Measurements from ENCODE around the gene TOMT. TPM values are rescaled to one million over a fixed set of nuclear protein-coding genes. Genes with fewer than 3 reads are reported as not detected.
"Not testable (repeated sequence)": the region's sequence is repeated elsewhere in the genome, so short reads cannot be mapped to it uniquely, and the experiment has no call there.

The TOMT gene
- total and polyA plus RNA-seq, 2 of the 4 experiments (the other 2 are of a cell fraction): not detected

DNA sequence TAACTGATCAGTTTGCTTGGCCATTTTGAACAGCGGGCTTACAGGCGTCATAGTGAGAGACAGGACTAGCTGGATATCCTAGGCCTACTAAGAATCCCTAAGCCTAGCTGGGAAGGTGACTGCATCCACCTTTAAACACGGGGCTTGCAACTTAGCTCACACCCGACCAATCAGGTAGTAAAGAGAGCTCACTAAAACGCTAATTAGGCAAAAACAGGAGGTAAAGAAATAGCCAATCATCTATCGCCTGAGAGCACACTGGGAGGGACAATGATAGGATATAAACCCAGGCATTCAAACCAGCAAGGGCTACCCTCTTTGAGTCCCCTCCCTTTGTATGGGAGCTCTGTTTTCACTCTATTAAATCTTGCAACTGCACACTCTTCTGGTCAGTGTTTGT, 48.1 kb downstream of the TOMT start:
- CTCF ChIA-PET: interaction anchor here (1.3 kb wide), 1 partner anchor 128 kb away, joined by 3 read pairs; no protein-coding TSS in a partner anchor
- POLR2A ChIA-PET (ENCODE audit: unreplicated experiment): not testable (repeated sequence)

More for the DNA sequence above, 48.1 kb downstream of the TOMT start:
- H3K9me3 ChIP-seq (ENCODE audit: control insufficient read depth, insufficient read depth, low read length); BruUV-seq (replicated peaks); H3K4ac ChIP-seq (ENCODE audit: low read depth, low read length); H3K4me2 ChIP-seq (ENCODE audit: low read depth, low read length); H3K79me1 ChIP-seq (ENCODE audit: low read depth in 1 of 2, low read length in 2 of 2); H4K5ac ChIP-seq (ENCODE audit: low read depth, low read length); in situ Hi-C loops (cut with MboI; ENCODE audit: low sequenced_read_pairs); DNase-seq; H3K9me1 ChIP-seq (ENCODE audit: insufficient read depth, low read length); dilution Hi-C loops (cut with HindIII; ENCODE audit: low sequenced_read_pairs, unreplicated experiment); H2AK5ac ChIP-seq (ENCODE audit: low read depth, low read length); H3K4me3 ChIP-seq (ENCODE audit: insufficient read depth, low read depth, low read length); H3K18ac ChIP-seq (ENCODE audit: low read depth, low read length); H2BK5ac ChIP-seq (ENCODE audit: low read depth, low read length, poor library complexity, severe bottlenecking); intact Hi-C loops (cut with micrococcal nuclease); H4K20me1 ChIP-seq (ENCODE audit: insufficient read depth, low read length); H3K27ac ChIP-seq (ENCODE audit: insufficient read depth, low read length); H3K27me3 ChIP-seq (ENCODE audit: control insufficient read depth, insufficient read depth, low read length); H2AFZ ChIP-seq (replicated peaks; ENCODE audit: low read length, poor library complexity); H2AK9ac ChIP-seq (replicated peaks; ENCODE audit: low read depth, low read length, poor library complexity); ATAC-seq (ENCODE audit: low read depth); H2BK20ac ChIP-seq (ENCODE audit: low read depth, low read length); H3K36me3 ChIP-seq (ENCODE audit: control insufficient read depth, insufficient read depth, low read length); H2BK15ac ChIP-seq (ENCODE audit: low read depth, low read length); H3K23ac ChIP-seq (ENCODE audit: low read depth, low read length); H3K4me1 ChIP-seq (ENCODE audit: control insufficient read depth, insufficient read depth, low read length); H4K91ac ChIP-seq (ENCODE audit: insufficient read depth, low read depth, low read length); H3K56ac ChIP-seq (ENCODE audit: extremely low read depth, insufficient read depth, low read length); H2BK120ac ChIP-seq (ENCODE audit: low read depth, low read length); H3K9ac ChIP-seq (ENCODE audit: low read depth, low read length); H3K14ac ChIP-seq (replicated peaks; ENCODE audit: low read depth, low read length); H4K8ac ChIP-seq (ENCODE audit: low read depth in 2 of 2, low read length in 2 of 2): not testable (repeated sequence)
- no CpG with 5 or more reads among the region's 6 CpGs for WGBS, 2 experiments (ENCODE audit: extremely low coverage in 2 of 2, insufficient read length in 1 of 2)

Measured in IMR-90 (cell line).